HG03103 (cell line): Measurements from ENCODE around the gene OR5AP2.
"Not testable (repeated sequence)": the region's sequence is repeated elsewhere in the genome, so short reads cannot be mapped to it uniquely, and the experiment has no call there.

ENCODE experiments used
- ATAC-seq: cut with Tn5 transposase; IDR thresholded peaks from one replicate; pipeline ENCODE4 v1.9.1; 2021; ENCODE audit warnings: low read depth; ENCODE audit not compliant: unreplicated experiment

OR5AP2 gene

DNA sequence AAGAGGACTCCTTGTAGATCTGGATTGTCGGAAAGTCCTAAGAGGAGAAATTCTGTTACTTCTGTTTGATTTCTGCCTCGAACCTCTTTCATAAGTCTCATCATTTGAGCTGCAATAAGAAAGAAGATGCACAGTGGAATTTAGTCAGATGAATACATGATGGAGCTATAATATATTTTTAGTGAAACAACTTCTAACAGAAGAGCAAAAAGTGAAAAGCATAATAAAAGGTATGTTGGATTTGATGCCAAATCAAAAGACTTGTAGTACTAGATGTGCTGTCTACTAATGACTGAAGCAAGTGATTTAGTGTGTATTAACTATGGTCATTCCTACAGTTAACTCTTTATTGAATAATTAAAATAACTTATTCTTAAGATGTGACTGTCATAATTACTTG, at the start of gene OR5AP2:
Gene OR5AP2 (minus strand): TSS at position 101 of the 400 bp plus-strand sequence. CDS start 0 bp downstream, at position 101.
- ATAC-seq, result no peak

DNA sequence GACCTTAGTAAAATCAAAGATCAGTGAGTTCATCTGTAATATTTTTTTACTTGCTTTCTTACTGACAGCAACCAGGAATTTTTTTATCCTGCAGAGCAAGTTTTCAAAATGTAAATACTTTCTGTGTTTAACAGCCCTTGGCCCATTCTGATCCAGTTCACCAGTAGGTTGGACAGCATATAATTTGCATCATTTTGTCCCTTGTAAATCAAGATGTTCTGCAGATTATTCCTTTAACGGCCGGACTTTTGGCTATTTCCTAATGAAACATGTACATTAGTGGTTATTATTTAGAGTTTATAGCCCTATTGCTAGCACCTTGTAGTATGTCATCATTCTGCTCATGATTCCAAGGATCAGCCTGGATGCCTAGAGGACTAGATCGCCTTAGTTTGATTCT, 48.9 kb upstream of the OR5AP2 start:
- ATAC-seq, result not testable (repeated sequence)

DNA sequence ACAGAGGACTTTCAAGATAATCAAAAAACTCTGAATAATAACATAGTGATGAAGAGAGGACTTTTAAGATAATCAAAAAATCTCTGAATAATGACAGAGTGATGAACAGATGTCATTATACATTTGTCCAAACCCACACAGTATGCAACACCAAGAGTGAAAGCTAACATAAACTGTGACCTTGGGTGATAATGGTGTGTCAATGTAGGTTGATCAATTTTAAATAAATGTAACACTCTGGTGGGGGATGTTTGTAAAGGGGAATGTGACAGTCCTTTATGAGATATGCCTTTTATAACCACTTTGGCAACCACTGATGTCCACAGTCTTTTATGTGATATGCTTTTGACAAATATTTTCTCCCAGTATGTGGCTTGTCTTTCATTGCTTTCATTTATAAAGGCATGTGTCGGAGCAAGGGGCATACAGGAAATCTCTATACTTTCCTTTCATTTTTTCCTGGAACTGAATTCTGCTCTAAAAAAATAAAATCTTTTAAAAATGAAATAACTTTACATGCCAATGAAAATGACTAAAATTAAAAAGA, 46.4 kb upstream of the OR5AP2 start:
- no peak for ATAC-seq

GRCh38 chr11:56670984-56671383, 28.7 kb upstream of the OR5AP2 start:
- no peak for ATAC-seq

DNA sequence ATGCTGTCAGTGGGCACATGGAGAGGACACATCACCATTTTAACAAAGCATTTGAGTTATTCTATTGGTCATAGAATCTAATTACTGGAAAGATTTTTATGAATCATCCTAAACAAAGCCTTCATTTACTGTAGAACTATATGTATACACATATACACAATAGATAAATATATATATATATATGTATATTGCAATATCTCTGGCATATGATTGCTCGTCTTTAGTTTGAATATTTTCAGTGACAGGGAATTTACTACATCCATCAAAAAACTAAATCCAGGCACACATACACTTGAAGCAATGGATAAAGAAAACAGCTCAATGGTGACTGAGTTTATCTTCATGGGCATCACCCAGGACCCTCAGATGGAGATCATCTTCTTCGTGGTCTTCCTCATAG, 21.1 kb upstream of the OR5AP2 start, which contains the start of gene OR5AR1:
Gene OR5AR1 (plus strand): TSS at position 301 of the 400 bp plus-strand sequence. CDS start 0 bp downstream, at position 301.
- no peak for ATAC-seq

- ATAC-seq, result no peak
Observed at GRCh38 chr11:56659755-56660154, 17.5 kb upstream of the OR5AP2 start.

DNA sequence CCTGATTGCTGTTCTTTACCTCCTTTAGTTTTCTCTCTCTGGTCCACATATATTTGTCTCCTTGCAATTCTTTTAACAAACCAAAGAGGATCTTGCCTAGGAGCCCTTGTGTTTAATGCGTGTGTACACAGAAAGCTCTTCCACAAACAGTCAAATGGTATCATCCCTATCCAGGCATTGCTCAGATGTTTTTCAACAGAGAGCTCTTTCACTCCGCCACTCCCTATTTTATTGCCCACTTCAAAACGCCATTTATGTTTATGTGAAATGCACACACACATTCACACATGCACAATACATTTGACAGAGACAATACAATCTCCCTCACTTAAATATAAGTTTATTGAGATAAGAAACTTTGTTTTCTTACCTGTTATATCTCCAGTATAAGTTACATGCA, 4.7 kb downstream of the OR5AP2 start:
- ATAC-seq, result no peak

DNA sequence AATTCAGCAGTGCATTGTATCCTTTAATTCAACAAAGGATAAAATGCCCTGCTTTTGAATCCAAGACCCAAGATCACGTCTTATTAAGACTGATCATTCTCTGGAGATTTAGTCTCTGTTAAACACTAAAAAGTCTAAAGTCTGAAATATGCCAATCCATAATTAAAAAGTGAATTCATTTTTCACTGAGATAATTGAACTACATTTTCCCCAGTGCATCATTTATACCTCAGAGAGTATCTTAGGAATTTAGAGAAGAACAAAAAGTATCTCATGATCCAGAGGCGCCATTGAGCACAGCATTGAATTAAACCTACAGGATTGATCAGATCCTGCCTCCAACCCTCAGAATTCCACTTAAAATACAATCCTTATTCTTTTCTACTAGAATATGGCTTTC, 5.4 kb downstream of the OR5AP2 start:
- no peak for ATAC-seq

DNA sequence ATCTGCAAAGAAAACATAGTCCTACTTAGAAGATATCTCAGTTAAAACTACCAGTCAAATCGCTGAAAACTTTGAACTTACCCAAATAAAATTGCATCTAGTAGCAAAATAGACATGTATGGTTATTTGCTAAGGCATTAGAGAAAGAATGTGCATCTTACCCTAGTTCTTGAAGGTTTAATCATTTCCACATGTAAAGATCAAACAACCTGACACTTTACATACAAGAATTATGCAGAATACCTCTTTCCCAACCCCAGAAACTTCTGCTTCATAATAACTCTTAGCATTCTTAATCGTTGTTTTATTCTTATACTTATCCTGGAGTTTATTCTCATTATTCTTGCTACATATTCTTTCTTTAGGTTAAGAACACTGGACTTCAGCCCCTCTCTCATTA, 9.9 kb downstream of the OR5AP2 start:
- no peak for ATAC-seq

GRCh38 chr11:56625946-56626345, 16.3 kb downstream of the OR5AP2 start:
- no peak for ATAC-seq

DNA sequence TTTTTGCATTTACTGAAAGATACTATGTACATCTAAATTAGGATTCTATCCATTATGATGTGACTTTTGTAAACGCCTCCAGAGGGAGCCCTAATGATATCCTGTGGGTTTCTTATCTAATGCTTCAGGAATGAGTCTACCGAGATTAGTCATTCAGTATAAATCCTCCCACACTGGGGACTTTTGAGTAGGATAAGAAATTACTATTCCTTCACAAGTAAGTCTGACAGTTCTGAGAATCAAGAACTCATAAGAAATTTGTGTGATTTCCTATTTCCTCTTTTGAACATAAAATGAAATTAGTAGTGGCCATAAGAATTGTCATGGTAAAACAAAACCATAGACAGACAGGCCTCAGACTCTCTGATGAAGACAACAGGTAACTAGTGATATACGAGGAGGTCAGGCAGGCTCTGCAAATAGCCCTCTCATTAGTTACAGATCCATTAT, 17.6 kb downstream of the OR5AP2 start:
- no peak for ATAC-seq

GRCh38 chr11:56611174-56611573, 31.1 kb downstream of the OR5AP2 start:
- no peak for ATAC-seq

GRCh38 chr11:56592088-56592717, 50.0 kb downstream of the OR5AP2 start:
- ATAC-seq, result not testable (repeated sequence)
